Skeletal muscle tissue (tissue), 3 donors: Measurements from ENCODE around the gene KRABD2.

Source experiments
- H3K27ac ChIP-seq: one replicate; pipeline ENCODE4 v1.7.0; 2013; ENCODE audit warnings: mild to moderate bottlenecking, low read depth, low read length, inconsistent platforms
- H3K27me3 ChIP-seq, 3 donors: one replicate each; pipeline ENCODE4 v1.7.0; 2013; ENCODE audit warnings: low read length in 3 of 3; ENCODE audit not compliant: control insufficient read depth in 3 of 3, insufficient read depth in 3 of 3
- H3K36me3 ChIP-seq, 3 donors: one replicate each; pipeline ENCODE4 v1.7.0; 2013; ENCODE audit warnings: low read length in 3 of 3; ENCODE audit not compliant: control insufficient read depth in 3 of 3, insufficient read depth in 3 of 3
- H3K4me1 ChIP-seq, 3 donors: one replicate each; pipeline ENCODE4 v1.7.0; 2013; ENCODE audit warnings: low read length in 3 of 3, mild to moderate bottlenecking in 3 of 3; ENCODE audit not compliant: control insufficient read depth in 3 of 3, insufficient read depth in 3 of 3
- H3K4me3 ChIP-seq, 3 donors: one replicate each; pipeline ENCODE4 v1.7.0; 2013; ENCODE audit warnings: low read length in 3 of 3
- H3K9ac ChIP-seq, 3 donors: one replicate each; pipeline ENCODE4 v1.7.0; 2013; ENCODE audit warnings: low read length in 3 of 3, mild to moderate bottlenecking in 3 of 3, moderate library complexity in 2 of 3, low read depth in 1 of 3
- H3K9me3 ChIP-seq, 3 donors: one replicate each; pipeline ENCODE4 v1.7.0; 2013; ENCODE audit warnings: low read length in 3 of 3; ENCODE audit not compliant: control insufficient read depth in 3 of 3
- donor health status: Osteomylitis.

Gene KRABD2

GRCh38 chr17:8376271-8377067 is at the start of gene KRABD2:
TSS of gene KRABD2 (minus strand) at chr17:8376704.
- no peaks in the 10 kb centered on the region for H3K9me3 ChIP-seq
- peak within 1 kb of the TSS; percentile 92 to 98 (median 94) for H3K4me3 ChIP-seq
- H3K27ac ChIP-seq: peak within 1 kb of the TSS; percentile 91
- peaks cover 25 to 36% (median 36%) of the 10 kb centered on the region in 3 donors for H3K36me3 ChIP-seq
- peaks cover 29 to 40% (median 31%) of the 10 kb centered on the region in 3 donors for H3K4me1 ChIP-seq
- no peaks in the 10 kb centered on the region for H3K27me3 ChIP-seq
- peak within 1 kb of the TSS; percentile 87 to 98 (median 89) for H3K9ac ChIP-seq

- H3K4me3 ChIP-seq: no peak overlapping the region
- no peaks in the 10 kb centered on the region for H3K9me3 ChIP-seq
- no peaks in the 10 kb centered on the region for H3K36me3 ChIP-seq
- H3K9ac ChIP-seq: no peak overlapping the region
- no peak overlapping the region for H3K27ac ChIP-seq
- peaks cover 0 to 9% (median 6%) of the 10 kb centered on the region in 3 donors for H3K4me1 ChIP-seq
- H3K27me3 ChIP-seq: peaks cover 0 to 3% (median 0%) of the 10 kb centered on the region in 3 donors
Observed at GRCh38 chr17:8421571-8421970, 45.1 kb upstream of the KRABD2 start.

GRCh38 chr17:8420041-8420934 is 43.8 kb upstream of the KRABD2 start:
- Histone ChIP-seq H3K4me3 (no peak overlapping the region), H3K27ac (peak overlapping the region; percentile 1), H3K9ac (no peak overlapping the region), H3K27me3 (peaks cover 0 to 3% (median 0%) of the 10 kb centered on the region in 3 donors), H3K9me3 (no peaks in the 10 kb centered on the region), H3K36me3 (no peaks in the 10 kb centered on the region), H3K4me1 (peaks cover 0 to 9% (median 6%) of the 10 kb centered on the region in 3 donors)

GRCh38 chr17:8419305-8419704 is 42.8 kb upstream of the KRABD2 start:
- Histone ChIP-seq H3K36me3 (no peaks in the 10 kb centered on the region), H3K9ac (no peak overlapping the region), H3K4me1 (peaks cover 0 to 9% (median 6%) of the 10 kb centered on the region in 3 donors), H3K4me3 (no peak overlapping the region), H3K27ac (no peak overlapping the region), H3K9me3 (no peaks in the 10 kb centered on the region), H3K27me3 (peaks cover 0 to 3% (median 0%) of the 10 kb centered on the region in 3 donors)

- Histone ChIP-seq H3K27ac (no peak overlapping the region), H3K36me3 (no peaks in the 10 kb centered on the region), H3K27me3 (peaks cover 0 to 3% (median 0%) of the 10 kb centered on the region in 3 donors), H3K9ac (no peak overlapping the region), H3K4me1 (peaks cover 0 to 9% (median 6%) of the 10 kb centered on the region in 3 donors), H3K4me3 (no peak overlapping the region), H3K9me3 (no peaks in the 10 kb centered on the region)
Observed at GRCh38 chr17:8418471-8418870, 42.0 kb upstream of the KRABD2 start.

- Histone ChIP-seq H3K36me3 (no peaks in the 10 kb centered on the region), H3K27me3 (peaks cover 0 to 3% (median 0%) of the 10 kb centered on the region in 3 donors), H3K4me3 (no peak overlapping the region), H3K27ac (no peak overlapping the region), H3K4me1 (peaks cover 0 to 9% (median 6%) of the 10 kb centered on the region in 3 donors), H3K9me3 (no peaks in the 10 kb centered on the region), H3K9ac (no peak overlapping the region)
Observed at GRCh38 chr17:8417806-8418205, 41.3 kb upstream of the KRABD2 start.

- Histone ChIP-seq H3K27ac (no peak overlapping the region), H3K4me1 (peaks cover 0 to 3% (median 2%) of the 10 kb centered on the region in 3 donors), H3K36me3 (no peaks in the 10 kb centered on the region), H3K9me3 (no peaks in the 10 kb centered on the region), H3K4me3 (no peak overlapping the region), H3K9ac (no peak overlapping the region), H3K27me3 (peaks cover 0 to 3% (median 0%) of the 10 kb centered on the region in 3 donors)
Observed at GRCh38 chr17:8413938-8414337, 37.4 kb upstream of the KRABD2 start.

GRCh38 chr17:8413328-8413727 is 36.8 kb upstream of the KRABD2 start:
- Histone ChIP-seq H3K27me3 (peaks cover 0 to 3% (median 2%) of the 10 kb centered on the region in 3 donors), H3K36me3 (no peaks in the 10 kb centered on the region), H3K9ac (no peak overlapping the region), H3K27ac (no peak overlapping the region), H3K9me3 (no peaks in the 10 kb centered on the region), H3K4me1 (peaks cover 0 to 3% (median 2%) of the 10 kb centered on the region in 3 donors), H3K4me3 (no peak overlapping the region)

GRCh38 chr17:8412089-8412488 is 35.6 kb upstream of the KRABD2 start:
- no peak overlapping the region for H3K4me3 ChIP-seq
- no peaks in the 10 kb centered on the region for H3K9me3 ChIP-seq

More at GRCh38 chr17:8412089-8412488, 35.6 kb upstream of the KRABD2 start:
- Histone ChIP-seq H3K27ac (no peak overlapping the region), H3K4me1 (peaks cover 0 to 3% (median 2%) of the 10 kb centered on the region in 3 donors), H3K36me3 (no peaks in the 10 kb centered on the region), H3K9ac (no peak overlapping the region), H3K27me3 (peaks cover 0 to 3% (median 0%) of the 10 kb centered on the region in 3 donors)
